NCI-H748 (cell line): ENCODE results near the gene CNPY2.

Experiments used
- DNase-seq: peaks from one replicate; lab custom pipeline; 2025; ENCODE audit not compliant: unreplicated experiment; lab: John Stamatoyannopoulos, UW

The CNPY2 gene

DNA sequence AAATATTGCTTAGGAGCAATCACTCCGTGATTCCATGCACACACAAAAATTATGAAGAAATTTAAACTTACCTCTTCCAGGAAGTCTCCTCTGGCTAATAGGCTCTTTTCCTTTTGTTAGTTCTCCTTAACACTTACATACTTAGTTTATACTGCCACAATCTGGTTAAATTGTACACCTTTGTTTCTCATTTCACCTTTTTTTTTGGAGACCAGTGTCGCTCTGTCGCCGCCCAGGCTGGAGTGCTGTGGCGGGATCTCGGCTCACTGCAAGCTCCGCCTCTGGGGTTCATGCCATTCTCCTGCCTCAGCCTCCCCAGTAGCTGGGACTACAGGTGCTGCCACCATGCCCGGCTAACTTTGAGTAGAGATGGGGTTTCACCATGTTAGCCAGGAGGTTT, 55.4 kb downstream of the CNPY2 start:
- DNase-seq = no peak
